GM10266 (cell line): ENCODE data around the gene TNPO3.

Experiments
- DNase-seq: peaks from one replicate; pipeline ENCODE4 v3.0.0; 2012; ENCODE audit errors: extremely low spot score
- CTCF ChIP-seq: IDR thresholded peaks from 2 replicates; pipeline ENCODE4 v1.5.1; 2012; ENCODE audit warnings: mild to moderate bottlenecking, low read depth; ENCODE audit not compliant: control insufficient read depth, insufficient read depth; ENCODE audit errors: missing control alignments

The TNPO3 gene

GRCh38 chr7:129037585-129037984 lies 17.3 kb downstream of the TNPO3 start:
- no peak for TF ChIP-seq CTCF
- no peak for DNase-seq

DNA sequence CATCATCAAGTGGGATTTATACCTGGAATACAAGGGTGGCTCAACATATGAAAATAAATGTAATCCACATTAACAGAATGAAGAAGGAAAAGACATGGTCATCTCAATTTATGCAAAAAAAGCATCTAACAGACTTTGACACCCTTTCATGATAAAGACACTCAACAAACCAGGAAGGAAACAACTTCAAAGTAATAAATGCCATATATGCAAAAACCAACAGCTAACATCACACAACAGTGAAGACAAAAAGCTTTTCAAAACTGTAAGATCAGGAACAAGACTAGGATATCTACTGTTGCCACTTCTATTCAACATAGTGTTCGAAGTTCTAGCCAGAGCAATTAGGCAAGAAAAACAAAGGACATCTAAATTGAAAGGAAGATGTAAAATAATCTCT lies 22.9 kb downstream of the TNPO3 start:
- no peak for TF ChIP-seq CTCF
- no peak for DNase-seq

- DNase-seq, result no peak
- no peak for TF ChIP-seq CTCF
These were observed 24.5 kb downstream of the TNPO3 start for GRCh38 chr7:129030440-129030839.

GRCh38 chr7:129024125-129024524 lies 30.8 kb downstream of the TNPO3 start:
- DNase-seq, result no peak

DNA sequence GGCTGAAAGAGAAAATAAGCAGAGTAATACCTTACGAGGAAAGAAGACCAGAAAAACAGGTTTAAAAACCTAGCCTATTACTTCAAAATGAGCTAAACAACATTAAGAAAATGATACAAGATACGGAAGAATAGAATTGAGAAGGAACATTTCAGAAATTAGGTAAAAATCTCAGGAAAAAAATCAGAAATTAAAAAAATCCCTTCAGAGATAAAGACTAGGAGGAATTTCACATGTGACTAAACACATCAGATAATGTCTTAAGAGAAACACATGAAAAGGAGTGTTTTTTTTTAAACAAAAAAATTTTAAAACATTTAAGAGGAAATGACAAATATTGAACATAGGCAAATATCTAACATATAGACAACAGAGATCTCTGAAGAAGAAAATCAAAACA lies 33.3 kb downstream of the TNPO3 start:
- no peak for DNase-seq
- TF ChIP-seq CTCF, result no peak

More at GRCh38 chr7:129024125-129024524, 30.8 kb downstream of the TNPO3 start:
- no peak for TF ChIP-seq CTCF

- no peak for TF ChIP-seq CTCF
These were observed 36.9 kb downstream of the TNPO3 start for GRCh38 chr7:129017933-129018538.

DNA sequence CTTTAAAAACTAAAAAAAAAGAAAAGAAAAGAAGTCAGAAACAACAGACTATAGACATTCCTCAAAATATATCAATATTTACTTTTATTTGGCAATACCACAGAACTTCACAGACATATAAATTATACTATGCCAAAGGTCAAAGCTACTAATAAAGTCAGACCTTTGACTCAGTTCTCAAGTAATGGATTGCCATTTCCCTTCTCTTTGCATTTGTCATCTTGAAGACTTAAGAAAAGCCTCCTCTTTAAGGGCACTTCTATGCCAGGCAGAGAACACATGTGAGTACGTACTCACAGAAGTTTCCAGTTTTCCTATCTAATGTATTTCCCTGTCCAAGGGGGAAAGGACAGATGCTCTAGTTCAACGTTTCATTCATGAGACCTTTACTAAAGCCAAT lies 37.6 kb downstream of the TNPO3 start:
- DNase-seq, result no peak
- no peak for TF ChIP-seq CTCF

More at GRCh38 chr7:129017933-129018538, 36.9 kb downstream of the TNPO3 start:
- DNase-seq, result no peak
